Mucosa of stomach (tissue), 1 donor: ENCODE results near the gene GALK1.
A peak's percentile ranks its signal among the peaks of the same experiment; 100 is the strongest.

ENCODE experiments used
- H3K27me3 ChIP-seq: one replicate; pipeline ENCODE4 v1.7.0; 2013; ENCODE audit warnings: mild to moderate bottlenecking, low read length; ENCODE audit not compliant: control insufficient read depth, insufficient read depth
- H3K36me3 ChIP-seq: one replicate; pipeline ENCODE4 v1.7.0; 2013; ENCODE audit warnings: low read length; ENCODE audit not compliant: control insufficient read depth, insufficient read depth
- H3K4me1 ChIP-seq: one replicate; pipeline ENCODE4 v1.7.0; 2013; ENCODE audit warnings: mild to moderate bottlenecking, low read length; ENCODE audit not compliant: control insufficient read depth, insufficient read depth
- H3K4me3 ChIP-seq: one replicate; pipeline ENCODE4 v1.7.0; 2013; ENCODE audit warnings: low read length
- H3K9ac ChIP-seq: one replicate; pipeline ENCODE4 v1.7.0; 2013; ENCODE audit warnings: mild to moderate bottlenecking, low read length, moderate library complexity
- H3K9me3 ChIP-seq: one replicate; pipeline ENCODE4 v1.7.0; 2013; ENCODE audit warnings: mild to moderate bottlenecking, low read length, moderate library complexity; ENCODE audit not compliant: control insufficient read depth
- donor health status: Pancreatic carcinoma.

The GALK1 gene

DNA sequence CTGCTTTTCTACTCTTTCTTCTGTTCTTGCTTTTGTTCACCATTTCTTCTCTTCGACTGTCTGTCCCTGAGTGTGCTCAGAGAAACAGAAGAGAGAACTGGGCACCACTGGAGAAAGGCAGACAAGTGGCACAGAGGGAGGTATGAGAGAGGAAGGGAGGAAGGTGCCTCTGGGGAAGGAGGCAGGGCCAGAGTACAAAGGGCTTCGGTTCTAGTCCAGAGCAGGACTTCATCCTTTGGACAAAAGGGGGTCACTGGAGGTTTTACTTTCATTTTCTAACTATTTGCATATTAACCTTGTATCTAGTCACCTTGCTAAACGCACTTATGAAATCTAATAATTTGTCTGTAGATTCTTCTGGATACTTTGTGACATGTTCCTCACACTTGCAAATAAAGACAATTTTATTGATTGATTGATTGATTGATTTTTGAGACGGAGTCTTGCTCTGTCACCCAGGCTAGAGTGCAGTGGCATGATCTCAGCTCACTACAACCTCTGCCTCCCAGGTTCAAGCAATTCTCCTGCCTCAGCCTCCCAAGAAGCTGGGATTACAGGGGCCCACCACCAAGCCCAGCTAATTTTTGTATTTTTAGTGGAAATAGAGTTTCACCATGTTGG is 30.2 kb downstream of the GALK1 start:
- Histone ChIP-seq H3K36me3 (peaks cover 29% of the 10 kb centered on the region), H3K27me3 (no peaks in the 10 kb centered on the region), H3K9ac (no peak overlapping the region), H3K4me3 (no peak overlapping the region), H3K4me1 (peaks cover 10% of the 10 kb centered on the region), H3K9me3 (no peaks in the 10 kb centered on the region)

DNA sequence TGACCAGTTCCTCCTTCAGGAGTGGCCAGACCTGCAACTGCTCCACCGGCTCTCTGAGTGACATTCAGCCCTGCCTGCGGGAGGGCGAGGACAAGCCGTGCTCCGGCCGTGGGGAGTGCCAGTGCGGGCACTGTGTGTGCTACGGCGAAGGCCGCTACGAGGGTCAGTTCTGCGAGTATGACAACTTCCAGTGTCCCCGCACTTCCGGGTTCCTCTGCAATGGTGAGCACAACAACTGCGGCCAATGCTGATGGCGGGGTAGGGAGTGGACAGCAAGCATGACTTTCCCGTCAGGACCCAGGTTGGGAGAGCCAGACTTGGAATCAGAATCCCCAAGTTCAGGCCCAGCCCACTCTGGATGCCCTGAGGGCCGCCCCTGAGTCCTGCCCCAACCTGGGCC is 31.5 kb downstream of the GALK1 start:
- Histone ChIP-seq H3K9ac (no peak overlapping the region), H3K4me3 (no peak overlapping the region), H3K36me3 (peaks cover 26% of the 10 kb centered on the region), H3K27me3 (no peaks in the 10 kb centered on the region), H3K9me3 (no peaks in the 10 kb centered on the region), H3K4me1 (peaks cover 10% of the 10 kb centered on the region)

DNA sequence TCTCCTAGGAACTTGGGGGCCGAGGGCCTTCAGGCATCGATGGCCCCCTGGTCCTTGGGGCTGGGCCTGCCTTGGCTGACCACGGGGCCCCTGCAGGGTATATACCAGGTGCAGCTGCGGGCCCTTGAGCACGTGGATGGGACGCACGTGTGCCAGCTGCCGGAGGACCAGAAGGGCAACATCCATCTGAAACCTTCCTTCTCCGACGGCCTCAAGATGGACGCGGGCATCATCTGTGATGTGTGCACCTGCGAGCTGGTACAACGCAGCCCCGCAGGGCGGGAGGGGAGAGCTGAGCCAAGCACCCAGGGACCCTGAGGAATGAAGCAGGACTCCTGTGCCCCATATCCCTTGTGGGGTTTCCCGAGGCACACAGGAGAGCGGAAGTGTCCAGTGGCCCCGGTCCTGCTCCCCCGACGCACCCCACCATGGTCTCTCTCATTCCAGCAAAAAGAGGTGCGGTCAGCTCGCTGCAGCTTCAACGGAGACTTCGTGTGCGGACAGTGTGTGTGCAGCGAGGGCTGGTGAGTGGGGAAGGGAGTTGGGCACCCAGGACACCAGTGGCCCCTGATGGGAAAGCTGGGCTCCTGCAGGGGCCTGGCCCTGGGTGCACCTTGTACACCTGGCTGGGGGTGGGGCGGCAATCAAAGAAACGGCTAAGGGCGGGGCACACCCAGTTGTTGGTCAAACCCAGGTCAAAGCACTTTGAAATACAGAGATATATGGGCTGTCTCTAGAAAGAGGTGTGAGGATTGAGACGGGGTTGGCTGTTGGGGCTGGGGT is 33.1 kb downstream of the GALK1 start:
- Histone ChIP-seq H3K9ac (no peak overlapping the region), H3K9me3 (no peaks in the 10 kb centered on the region), H3K27me3 (no peaks in the 10 kb centered on the region), H3K4me1 (peaks cover 10% of the 10 kb centered on the region), H3K36me3 (peaks cover 32% of the 10 kb centered on the region), H3K4me3 (no peak overlapping the region)

DNA sequence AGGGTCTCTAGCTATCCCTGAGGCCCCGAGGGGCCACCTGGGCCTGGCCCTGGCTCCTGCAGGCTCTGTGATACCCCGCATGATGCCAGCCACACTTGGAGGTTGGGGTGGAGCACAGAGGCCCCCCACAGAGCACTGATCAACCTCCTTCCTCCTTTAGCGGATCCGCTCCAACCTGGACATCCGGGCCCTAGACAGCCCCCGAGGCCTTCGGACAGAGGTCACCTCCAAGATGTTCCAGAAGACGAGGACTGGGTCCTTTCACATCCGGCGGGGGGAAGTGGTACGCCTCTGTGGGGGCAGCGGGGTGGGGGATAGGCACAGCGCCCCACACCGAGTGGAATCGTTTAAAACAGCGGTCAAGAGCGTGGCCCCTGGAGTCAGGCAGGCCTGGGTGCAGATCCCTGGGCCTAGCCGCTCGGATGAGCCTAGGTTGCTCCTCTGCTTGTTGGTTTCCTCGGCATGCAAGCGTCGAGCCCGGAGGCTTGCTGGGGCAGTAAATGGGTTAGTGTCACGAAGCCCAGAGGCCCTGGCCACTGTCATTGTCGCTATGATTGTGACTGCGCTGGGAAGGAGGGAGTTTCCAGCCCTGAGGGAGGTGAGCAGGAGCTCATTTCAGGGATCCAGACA is 33.8 kb downstream of the GALK1 start:
- Histone ChIP-seq H3K9me3 (no peaks in the 10 kb centered on the region), H3K36me3 (peaks cover 25% of the 10 kb centered on the region), H3K9ac (no peak overlapping the region), H3K27me3 (no peaks in the 10 kb centered on the region), H3K4me3 (no peak overlapping the region), H3K4me1 (peaks cover 10% of the 10 kb centered on the region)

DNA sequence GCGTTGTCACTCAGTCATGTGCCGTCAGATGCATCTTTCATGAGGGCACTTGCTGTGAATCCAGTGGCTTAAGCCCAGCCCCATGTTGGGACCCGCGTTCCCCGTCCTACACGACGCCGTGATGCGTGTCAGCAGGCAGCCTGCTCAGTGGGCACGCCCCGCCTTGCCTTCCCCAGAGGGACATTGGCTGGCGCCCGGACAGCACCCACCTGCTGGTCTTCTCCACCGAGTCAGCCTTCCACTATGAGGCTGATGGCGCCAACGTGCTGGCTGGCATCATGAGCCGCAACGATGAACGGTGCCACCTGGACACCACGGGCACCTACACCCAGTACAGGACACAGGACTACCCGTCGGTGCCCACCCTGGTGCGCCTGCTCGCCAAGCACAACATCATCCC is 34.9 kb downstream of the GALK1 start:
- Histone ChIP-seq H3K4me3 (no peak overlapping the region), H3K27me3 (no peaks in the 10 kb centered on the region), H3K36me3 (peaks cover 31% of the 10 kb centered on the region), H3K9me3 (no peaks in the 10 kb centered on the region), H3K9ac (no peak overlapping the region), H3K4me1 (peaks cover 18% of the 10 kb centered on the region)

DNA sequence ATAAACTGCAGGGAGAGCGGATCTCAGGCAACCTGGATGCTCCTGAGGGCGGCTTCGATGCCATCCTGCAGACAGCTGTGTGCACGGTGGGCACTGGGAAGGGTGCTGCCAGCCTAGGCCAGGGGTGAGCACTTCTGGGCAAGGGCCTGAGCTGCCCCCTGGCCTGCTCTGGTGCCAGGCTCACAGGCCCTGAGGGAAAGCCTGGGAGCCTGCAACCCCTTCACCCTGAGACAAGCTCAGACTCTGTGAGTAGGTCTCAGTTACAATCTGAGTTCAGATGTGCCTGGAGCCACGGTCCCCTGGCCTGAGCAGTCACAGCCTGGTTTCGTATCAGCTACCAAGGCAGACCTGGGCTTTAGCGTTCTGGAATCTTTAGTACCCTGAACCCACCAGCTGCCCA is 35.6 kb downstream of the GALK1 start:
- no peak overlapping the region for H3K4me3 ChIP-seq
- peaks cover 34% of the 10 kb centered on the region for H3K36me3 ChIP-seq
- H3K27me3 ChIP-seq = no peaks in the 10 kb centered on the region
- peaks cover 23% of the 10 kb centered on the region for H3K4me1 ChIP-seq
- H3K9ac ChIP-seq = no peak overlapping the region
- H3K9me3 ChIP-seq = no peaks in the 10 kb centered on the region

DNA sequence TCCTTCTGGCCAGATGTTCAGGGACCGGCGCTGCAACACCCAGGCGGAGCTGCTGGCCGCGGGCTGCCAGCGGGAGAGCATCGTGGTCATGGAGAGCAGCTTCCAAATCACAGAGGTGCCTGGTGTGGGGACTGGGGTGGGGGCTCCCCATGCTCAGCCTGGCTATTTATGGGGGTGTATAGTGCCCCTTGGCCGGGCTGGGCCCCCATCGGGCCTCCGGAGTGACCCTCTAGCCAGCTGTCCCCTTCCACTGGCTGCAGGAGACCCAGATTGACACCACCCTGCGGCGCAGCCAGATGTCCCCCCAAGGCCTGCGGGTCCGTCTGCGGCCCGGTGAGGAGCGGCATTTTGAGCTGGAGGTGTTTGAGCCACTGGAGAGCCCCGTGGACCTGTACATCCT is 37.6 kb downstream of the GALK1 start:
- Histone ChIP-seq H3K9ac (no peak overlapping the region), H3K9me3 (no peaks in the 10 kb centered on the region), H3K27me3 (no peaks in the 10 kb centered on the region), H3K4me3 (no peak overlapping the region), H3K4me1 (peaks cover 37% of the 10 kb centered on the region), H3K36me3 (peaks cover 32% of the 10 kb centered on the region)

DNA sequence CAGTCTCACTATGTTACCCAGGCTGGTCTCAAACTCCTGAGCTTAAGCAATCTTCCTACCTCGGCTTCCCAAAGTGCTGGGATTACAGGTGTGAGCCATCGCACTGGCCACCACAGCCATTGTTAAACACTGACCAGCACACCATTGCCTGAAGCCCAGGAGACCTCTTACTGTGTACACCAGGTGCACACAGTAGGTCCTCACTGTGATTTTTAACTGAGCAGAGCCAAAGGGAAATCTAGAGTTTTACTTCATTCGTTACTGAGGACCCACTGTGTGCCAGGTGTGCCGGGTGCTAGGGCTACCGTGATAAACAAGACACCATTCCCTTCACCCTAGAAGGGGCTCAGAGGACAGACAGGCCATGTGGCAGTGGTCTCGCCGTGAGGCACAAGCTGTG is 39.5 kb downstream of the GALK1 start:
- peaks cover 34% of the 10 kb centered on the region for H3K4me1 ChIP-seq
- H3K4me3 ChIP-seq = no peak overlapping the region
- H3K27me3 ChIP-seq = no peaks in the 10 kb centered on the region
- H3K9ac ChIP-seq = no peak overlapping the region
- H3K9me3 ChIP-seq = no peaks in the 10 kb centered on the region
- peaks cover 26% of the 10 kb centered on the region for H3K36me3 ChIP-seq

DNA sequence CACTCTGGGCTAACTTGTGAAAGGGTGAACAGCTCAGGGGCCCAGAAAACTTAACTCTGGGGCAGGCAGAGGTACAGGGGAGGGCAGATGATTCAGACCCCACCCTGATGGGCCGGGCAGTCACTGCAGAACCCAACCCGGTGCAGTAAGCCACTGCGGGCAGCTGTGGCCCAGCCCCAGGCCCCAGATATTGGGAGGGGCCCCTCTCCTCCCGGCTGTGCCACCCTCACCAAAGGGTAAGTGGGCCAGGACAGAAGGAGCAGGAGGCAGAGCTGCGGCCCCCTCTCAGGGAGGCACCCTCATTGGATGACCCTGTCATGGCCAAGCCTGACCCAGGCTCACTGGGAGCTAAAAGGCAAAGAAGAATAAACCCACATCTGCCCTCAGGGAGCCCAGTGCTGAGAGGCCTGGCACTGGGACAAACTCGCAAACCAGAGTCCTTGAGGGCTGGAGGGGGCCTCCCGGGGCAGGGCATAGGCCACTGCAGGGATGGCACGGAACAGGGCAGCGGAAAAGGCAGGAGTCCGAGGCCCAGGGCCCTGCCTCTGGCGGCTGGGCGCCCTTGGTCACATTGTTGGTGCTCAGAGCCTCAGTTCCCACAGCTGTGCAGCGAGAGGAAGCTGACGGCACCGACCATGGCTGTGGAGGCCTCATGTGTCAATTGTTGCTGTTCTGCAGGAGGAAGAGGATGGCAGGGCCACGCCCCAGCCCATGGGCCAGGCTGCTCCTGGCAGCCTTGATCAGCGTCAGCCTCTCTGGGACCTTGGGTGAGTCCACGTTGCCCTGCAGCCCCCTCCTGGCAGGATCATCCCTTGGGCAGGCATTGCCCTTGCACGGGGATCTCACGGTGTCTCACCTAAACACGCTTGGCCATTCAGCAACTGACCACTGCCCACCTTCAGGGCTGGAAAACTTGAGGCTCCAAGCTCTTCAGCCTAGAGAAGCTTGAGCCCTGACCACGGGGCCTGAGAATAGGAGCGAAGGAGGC is 40.7 kb downstream of the GALK1 start:
- peaks cover 43% of the 10 kb centered on the region for H3K4me1 ChIP-seq
- H3K9ac ChIP-seq = peak overlapping the region; percentile 92
- H3K4me3 ChIP-seq = no peak overlapping the region
- no peaks in the 10 kb centered on the region for H3K27me3 ChIP-seq
- H3K9me3 ChIP-seq = no peaks in the 10 kb centered on the region
- peaks cover 26% of the 10 kb centered on the region for H3K36me3 ChIP-seq

DNA sequence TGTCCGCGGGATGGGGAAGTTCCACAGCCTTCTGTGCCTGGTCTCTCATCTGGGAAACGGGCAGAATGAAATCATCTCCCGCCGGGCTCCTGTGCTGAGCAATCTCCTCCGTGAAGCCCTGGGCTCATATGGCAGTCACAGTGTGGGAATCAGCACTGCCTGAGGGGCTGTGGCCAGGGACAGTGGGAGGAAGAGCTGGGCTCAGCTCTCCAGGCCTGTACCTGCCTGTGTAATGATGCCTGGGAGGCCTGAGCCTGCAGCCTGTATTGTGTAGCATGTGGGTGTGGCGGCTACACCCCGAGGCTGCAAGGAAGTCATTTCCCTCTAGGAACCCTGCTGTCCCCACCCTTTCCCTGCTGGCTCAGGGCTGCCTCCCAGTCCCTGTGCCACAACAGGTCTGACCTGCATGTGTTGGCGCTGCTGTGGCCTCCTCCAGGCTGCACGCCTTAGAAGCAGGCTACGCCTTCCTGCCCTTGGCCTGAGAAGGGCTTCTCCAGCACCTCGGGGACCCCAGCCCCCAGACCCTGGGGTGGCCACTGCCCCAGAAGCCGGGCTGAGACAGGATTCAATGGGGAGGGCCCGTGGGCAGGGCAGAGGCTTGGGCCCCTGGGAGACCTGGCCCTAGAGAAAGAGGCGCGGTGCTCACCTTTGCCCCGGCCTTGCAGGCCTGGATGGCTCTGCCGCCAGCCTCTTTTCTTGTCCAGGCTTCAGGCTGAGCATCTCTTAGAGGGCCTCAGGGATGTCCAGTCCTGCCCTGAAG is 41.6 kb downstream of the GALK1 start:
- Histone ChIP-seq H3K36me3 (peaks cover 25% of the 10 kb centered on the region), H3K4me3 (peak overlapping the region; percentile 75), H3K4me1 (peaks cover 43% of the 10 kb centered on the region), H3K9me3 (no peaks in the 10 kb centered on the region), H3K9ac (peak overlapping the region; percentile 92), H3K27me3 (no peaks in the 10 kb centered on the region)

DNA sequence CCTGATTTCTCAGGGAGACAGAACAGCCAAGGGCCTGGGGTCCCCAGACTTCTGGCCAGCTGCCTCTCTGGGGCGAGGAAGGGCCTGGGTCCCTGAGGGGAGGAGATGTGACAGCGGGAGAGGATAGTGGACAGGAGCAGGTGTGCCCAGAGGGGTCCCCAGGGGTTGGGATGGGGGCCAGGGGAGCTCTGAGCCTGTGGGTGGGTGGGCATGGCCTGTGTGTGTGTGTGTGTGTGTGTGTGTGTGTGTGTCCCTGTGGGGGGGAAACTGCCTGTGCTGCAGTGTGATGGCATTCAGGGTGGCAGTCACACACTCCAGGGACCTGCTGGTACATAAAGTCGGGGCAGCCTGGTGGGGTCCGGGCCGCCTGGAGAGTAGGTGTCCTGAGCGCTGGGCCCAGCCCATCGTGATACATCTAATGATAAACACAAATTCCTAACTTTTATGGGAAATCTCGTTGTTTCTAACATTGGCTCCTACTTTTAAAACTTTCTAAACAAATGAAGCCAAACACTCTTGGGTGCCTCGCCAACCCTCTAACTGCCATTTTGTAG is 42.4 kb downstream of the GALK1 start:
- Histone ChIP-seq H3K9me3 (no peaks in the 10 kb centered on the region), H3K27me3 (no peaks in the 10 kb centered on the region)

More for the DNA sequence above, 42.4 kb downstream of the GALK1 start:
- peak overlapping the region; percentile 75 for H3K4me3 ChIP-seq
- H3K4me1 ChIP-seq = peaks cover 43% of the 10 kb centered on the region
- H3K9ac ChIP-seq = peak overlapping the region; percentile 92
- H3K36me3 ChIP-seq = peaks cover 19% of the 10 kb centered on the region
